Measurements from ENCODE around the gene ELMO1. TPM values are rescaled to one million over a fixed set of nuclear protein-coding genes. Genes with fewer than 3 reads are reported as not detected.

ELMO1 gene
- total and polyA plus RNA-seq, 12 donors = 7.5 to 46.8 (median 14.9) TPM

- no peak for TF ChIP-seq CTCF (IDR thresholded peaks at IDR 0.05)
- no peak for TF ChIP-seq POLR2A (IDR thresholded peaks at IDR 0.05)
- H3K36me3 ChIP-seq (replicated peaks in 1 of 2) = no peaks in the 10 kb centered on the region
- DNase-seq = no peak
- H3K27ac ChIP-seq = no peak overlapping the region
- no peaks in the 10 kb centered on the region for H3K27me3 ChIP-seq
- intact Hi-C loops (cut with DNase I) = no loop called here
- no peak overlapping the region for H3K4me3 ChIP-seq
- H3K4me1 ChIP-seq (replicated peaks in 1 of 2) = peaks cover 0 to 4% of the 10 kb centered on the region in 2 donors
- WGBS, 4 donors = 93 to 100% (median 99%) methylated on average over 1 of the region's 1 CpG
- no peaks in the 10 kb centered on the region for H3K9me3 ChIP-seq (replicated peaks in 1 of 3)
Observed at GRCh38 chr7:37079420-37079819, 369.2 kb downstream of the ELMO1 start.

DNA sequence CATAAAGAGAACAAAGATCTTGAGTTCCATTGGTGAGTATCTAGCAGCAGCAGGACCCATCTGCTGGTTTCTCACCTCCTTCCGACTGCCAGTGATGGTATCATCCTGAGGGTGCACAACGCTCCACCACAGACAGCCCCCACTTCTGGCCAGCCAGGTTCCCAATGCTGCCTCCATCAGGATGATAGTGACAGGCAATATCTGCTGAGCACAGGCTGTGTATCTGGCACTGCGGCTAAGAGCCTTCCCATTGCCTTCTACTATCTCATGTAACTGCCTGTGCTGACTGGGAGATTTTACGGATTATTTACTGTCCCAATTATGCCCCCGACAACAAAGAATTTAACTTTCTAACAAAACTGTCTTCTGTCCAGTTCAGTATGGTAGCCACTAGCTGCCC, 372.0 kb downstream of the ELMO1 start:
- H3K36me3 ChIP-seq (replicated peaks in 1 of 2) = no peaks in the 10 kb centered on the region
- DNase-seq = no peak
- no peaks in the 10 kb centered on the region for H3K4me1 ChIP-seq (replicated peaks in 1 of 2)
- no peak for TF ChIP-seq POLR2A (IDR thresholded peaks at IDR 0.05)
- no peak for TF ChIP-seq CTCF (IDR thresholded peaks at IDR 0.05)
- no peak overlapping the region for H3K27ac ChIP-seq
- no peaks in the 10 kb centered on the region for H3K9me3 ChIP-seq (replicated peaks in 1 of 3)
- no peak overlapping the region for H3K4me3 ChIP-seq
- H3K27me3 ChIP-seq = no peaks in the 10 kb centered on the region
- intact Hi-C loops (cut with DNase I) = no loop called here
- WGBS, 4 donors = 96 to 99% (median 97%) methylated on average over 5 of the region's 5 CpGs

DNA sequence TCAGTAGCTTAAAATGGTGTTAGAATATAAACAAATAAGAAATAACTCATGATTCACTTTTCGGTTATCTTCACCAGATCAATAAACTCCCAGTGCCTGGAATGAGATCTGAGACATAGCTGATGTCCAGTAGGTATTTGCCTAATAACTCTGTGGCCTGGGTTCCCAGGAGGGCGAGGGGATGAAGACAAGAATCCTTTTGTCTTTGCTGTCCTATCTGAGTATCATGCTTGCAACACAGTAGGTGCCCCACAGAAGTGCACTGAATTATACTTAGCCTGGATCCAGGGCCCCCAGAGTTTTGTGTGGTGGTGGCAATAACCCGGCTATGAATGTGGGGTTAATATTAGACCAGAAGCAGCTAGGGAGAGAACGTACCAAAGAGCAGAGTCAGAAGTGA, 374.3 kb downstream of the ELMO1 start:
- intact Hi-C loops (cut with DNase I) = no loop called here
- DNase-seq = no peak
- no peak for TF ChIP-seq POLR2A (IDR thresholded peaks at IDR 0.05)
- no peak for TF ChIP-seq CTCF (IDR thresholded peaks at IDR 0.05)
- H3K27me3 ChIP-seq = no peaks in the 10 kb centered on the region
- no peaks in the 10 kb centered on the region for H3K36me3 ChIP-seq (replicated peaks in 1 of 2)
- H3K9me3 ChIP-seq (replicated peaks in 1 of 3) = no peaks in the 10 kb centered on the region
- 81 to 92% (median 85%) methylated on average over 4 of the region's 4 CpGs for WGBS, 4 donors
- no peak overlapping the region for H3K27ac ChIP-seq
- H3K4me3 ChIP-seq = no peak overlapping the region
- no peaks in the 10 kb centered on the region for H3K4me1 ChIP-seq (replicated peaks in 1 of 2)

- intact Hi-C loops (cut with DNase I) = no loop called here
- H3K27ac ChIP-seq = no peak overlapping the region
- WGBS, 4 donors = 83 to 94% (median 86%) methylated on average over 2 of the region's 2 CpGs
- H3K36me3 ChIP-seq (replicated peaks in 1 of 2) = no peaks in the 10 kb centered on the region
- H3K9me3 ChIP-seq (replicated peaks in 1 of 3) = no peaks in the 10 kb centered on the region
- no peak overlapping the region for H3K4me3 ChIP-seq
- H3K27me3 ChIP-seq = no peaks in the 10 kb centered on the region
- TF ChIP-seq CTCF (IDR thresholded peaks at IDR 0.05) (no peak), POLR2A (IDR thresholded peaks at IDR 0.05) (no peak)
- H3K4me1 ChIP-seq (replicated peaks in 1 of 2) = no peaks in the 10 kb centered on the region
- DNase-seq = no peak
Observed at GRCh38 chr7:37071124-37071523, 377.5 kb downstream of the ELMO1 start.

Data from adrenal gland (tissue), 12 donors.